ENCODE measurements around the gene SART3. TPM values are rescaled to one million over a fixed set of nuclear protein-coding genes. Genes with fewer than 3 reads are reported as not detected.

The SART3 gene
- total RNA-seq, 4 donors from 2014 or later, result 48.4 to 77.4 (median 72.1) TPM

GRCh38 chr12:108584456-108585065, 23.6 kb upstream of the SART3 start:
- TF ChIP-seq, protein P1, sequence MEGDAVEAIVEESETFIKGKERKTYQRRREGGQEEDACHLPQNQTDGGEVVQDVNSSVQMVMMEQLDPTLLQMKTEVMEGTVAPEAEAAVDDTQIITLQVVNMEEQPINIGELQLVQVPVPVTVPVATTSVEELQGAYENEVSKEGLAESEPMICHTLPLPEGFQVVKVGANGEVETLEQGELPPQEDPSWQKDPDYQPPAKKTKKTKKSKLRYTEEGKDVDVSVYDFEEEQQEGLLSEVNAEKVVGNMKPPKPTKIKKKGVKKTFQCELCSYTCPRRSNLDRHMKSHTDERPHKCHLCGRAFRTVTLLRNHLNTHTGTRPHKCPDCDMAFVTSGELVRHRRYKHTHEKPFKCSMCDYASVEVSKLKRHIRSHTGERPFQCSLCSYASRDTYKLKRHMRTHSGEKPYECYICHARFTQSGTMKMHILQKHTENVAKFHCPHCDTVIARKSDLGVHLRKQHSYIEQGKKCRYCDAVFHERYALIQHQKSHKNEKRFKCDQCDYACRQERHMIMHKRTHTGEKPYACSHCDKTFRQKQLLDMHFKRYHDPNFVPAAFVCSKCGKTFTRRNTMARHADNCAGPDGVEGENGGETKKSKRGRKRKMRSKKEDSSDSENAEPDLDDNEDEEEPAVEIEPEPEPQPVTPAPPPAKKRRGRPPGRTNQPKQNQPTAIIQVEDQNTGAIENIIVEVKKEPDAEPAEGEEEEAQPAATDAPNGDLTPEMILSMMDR (IDR thresholded peaks at IDR 0.05), result no peak
- no peak for TF ChIP-seq POLR2A (IDR thresholded peaks at IDR 0.05)
- no peak overlapping the region for H3K4me3 ChIP-seq (ENCODE audit: low read depth, poor library complexity, severe bottlenecking)
- no peak for DNase-seq (ENCODE audit: low spot score in 2 of 2)
- 76 to 77% methylated on average over 3 of the region's 3 CpGs for WGBS, 2 donors
- intact Hi-C loops (cut with DNase I; ENCODE audit: low total_unique reads), result no loop called here

GRCh38 chr12:108583991-108584390, 23.0 kb upstream of the SART3 start:
- no peak for DNase-seq (ENCODE audit: low spot score in 2 of 2)
- intact Hi-C loops (cut with DNase I; ENCODE audit: low total_unique reads), result no loop called here
- 51 to 58% methylated on average over 7 of the region's 7 CpGs for WGBS, 2 donors

GRCh38 chr12:108582978-108583770, 22.2 kb upstream of the SART3 start:
- TF ChIP-seq, protein P1 (IDR thresholded peaks at IDR 0.05), result no peak
- no peak for TF ChIP-seq POLR2A (IDR thresholded peaks at IDR 0.05)
- intact Hi-C loops (cut with DNase I; ENCODE audit: low total_unique reads), result no loop called here
- no peak for DNase-seq (ENCODE audit: low spot score in 2 of 2)
- WGBS, 2 donors, result 71 to 80% methylated on average over 10 of the region's 10 CpGs
- H3K4me3 ChIP-seq (ENCODE audit: low read depth, poor library complexity, severe bottlenecking), result no peak overlapping the region

More at GRCh38 chr12:108583991-108584390, 23.0 kb upstream of the SART3 start:
- TF ChIP-seq POLR2A (IDR thresholded peaks at IDR 0.05), result no peak
- TF ChIP-seq, protein P1 (IDR thresholded peaks at IDR 0.05), result no peak
- H3K4me3 ChIP-seq (ENCODE audit: low read depth, poor library complexity, severe bottlenecking), result no peak overlapping the region

DNA sequence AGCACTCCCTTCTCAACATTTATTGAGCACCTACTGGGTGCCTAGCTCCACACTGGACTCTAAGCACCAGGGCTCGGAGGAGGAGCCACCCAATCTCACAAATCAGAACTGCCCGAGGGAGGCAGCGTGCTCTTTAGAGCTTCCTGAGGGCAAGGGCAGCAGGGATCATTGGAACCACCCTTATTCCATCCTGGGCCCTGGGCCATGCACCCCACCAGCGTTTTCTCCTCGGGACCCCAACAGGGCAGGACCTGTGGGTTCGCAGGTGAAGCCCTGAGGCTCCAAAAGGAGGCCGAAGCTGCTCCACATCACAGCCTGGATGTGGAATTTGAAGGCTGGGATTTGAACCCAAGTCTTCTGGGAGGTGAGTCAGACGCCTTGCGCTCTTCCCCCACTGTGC, 21.5 kb upstream of the SART3 start:
- H3K4me3 ChIP-seq (ENCODE audit: low read depth, poor library complexity, severe bottlenecking), result no peak overlapping the region
- no peak for DNase-seq (ENCODE audit: low spot score in 2 of 2)
- intact Hi-C loops (cut with DNase I; ENCODE audit: low total_unique reads), result no loop called here
- WGBS, 2 donors, result 77 to 87% methylated on average over 8 to 9 of the region's 9 CpGs
- no peak for TF ChIP-seq POLR2A (IDR thresholded peaks at IDR 0.05)
- TF ChIP-seq, protein P1 (IDR thresholded peaks at IDR 0.05), result no peak

- 84 to 87% methylated on average over 22 to 27 of the region's 33 CpGs for WGBS, 2 donors
- intact Hi-C loops (cut with DNase I; ENCODE audit: low total_unique reads), result no loop called here
- H3K4me3 ChIP-seq (ENCODE audit: low read depth, poor library complexity, severe bottlenecking), result no peak overlapping the region
- TF ChIP-seq POLR2A (IDR thresholded peaks at IDR 0.05), result no peak
- TF ChIP-seq, protein P1 (IDR thresholded peaks at IDR 0.05), result no peak
- no peak for DNase-seq (ENCODE audit: low spot score in 2 of 2)
Measured at GRCh38 chr12:108581311-108582227, 20.6 kb upstream of the SART3 start.
